Fibroblast of pulmonary artery (primary cell): ENCODE measurements around the gene PRKAG2.

Experiments used
- DNase-seq: peaks from one replicate; pipeline ENCODE4 v3.0.0-alpha.2; 2010; ENCODE audit warnings: low read depth
- H3K4me3 ChIP-seq: replicated peaks from 2 replicates; pipeline ENCODE4 v1.5.1; 2011; ENCODE audit warnings: low read depth, mild to moderate bottlenecking, control low read depth, low read length, moderate library complexity
- CTCF ChIP-seq: IDR thresholded peaks from 2 replicates; pipeline ENCODE4 v1.5.1; 2011; ENCODE audit warnings: mild to moderate bottlenecking, control low read depth, low read length, inconsistent platforms; ENCODE audit errors: missing control alignments

Gene PRKAG2

GRCh38 chr7:151876899-151877777, at the start of gene PRKAG2:
Gene PRKAG2, minus strand, starts transcription at chr7:151877115. Its CDS starts 495 bp downstream, at chr7:151876620.
- H3K4me3 ChIP-seq = peak within 1 kb of the TSS; percentile 59
- TF ChIP-seq CTCF = no peak
- DNase-seq = peak; percentile 20

GRCh38 chr7:151926336-151926712, 49.4 kb upstream of the PRKAG2 start:
- H3K4me3 ChIP-seq = no peak overlapping the region
- no peak for DNase-seq
- no peak for TF ChIP-seq CTCF

GRCh38 chr7:151925446-151926335, 48.8 kb upstream of the PRKAG2 start:
- no peak for DNase-seq
- no peak for TF ChIP-seq CTCF
- H3K4me3 ChIP-seq = no peak overlapping the region

GRCh38 chr7:151924508-151924907, 47.6 kb upstream of the PRKAG2 start:
- H3K4me3 ChIP-seq = no peak overlapping the region
- no peak for TF ChIP-seq CTCF
- no peak for DNase-seq

GRCh38 chr7:151924001-151924400, 47.1 kb upstream of the PRKAG2 start:
- H3K4me3 ChIP-seq = no peak overlapping the region

More at GRCh38 chr7:151924001-151924400, 47.1 kb upstream of the PRKAG2 start:
- TF ChIP-seq CTCF = no peak
- DNase-seq = no peak
